TTC549 (cell line): ENCODE results near the gene DBT.
"Not testable (repeated sequence)": the region's sequence is repeated elsewhere in the genome, so short reads cannot be mapped to it uniquely, and the experiment has no call there.

ENCODE experiments used
- FAIRE-seq: peaks from 2 replicates; lab custom pipeline; 2012; peaks lifted over from hg19 to GRCh38; lab: Jason Lieb, UNC

Gene DBT

DNA sequence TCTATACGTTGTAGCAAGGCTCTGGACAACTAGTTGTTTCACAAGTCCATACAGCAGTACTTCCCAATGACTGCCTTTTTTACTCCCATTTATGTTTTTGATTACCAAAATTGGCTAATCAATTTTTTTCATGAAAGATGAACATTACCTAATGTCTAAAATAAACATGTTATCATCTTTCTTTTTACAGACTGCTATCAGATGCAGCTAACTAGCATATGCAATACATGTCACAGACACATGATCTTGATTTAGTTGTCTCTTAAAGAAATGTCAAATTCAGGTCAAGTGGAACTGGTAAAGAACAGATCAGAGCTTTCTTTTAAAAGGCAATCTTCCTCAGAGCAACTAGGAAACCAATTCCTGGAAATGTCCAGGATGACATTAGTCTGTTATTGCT, 630 bp upstream of the DBT start:
- FAIRE-seq: no peak

GRCh38 chr1:100249155-100249536, 488 bp downstream of the DBT start:
- no peak for FAIRE-seq

DNA sequence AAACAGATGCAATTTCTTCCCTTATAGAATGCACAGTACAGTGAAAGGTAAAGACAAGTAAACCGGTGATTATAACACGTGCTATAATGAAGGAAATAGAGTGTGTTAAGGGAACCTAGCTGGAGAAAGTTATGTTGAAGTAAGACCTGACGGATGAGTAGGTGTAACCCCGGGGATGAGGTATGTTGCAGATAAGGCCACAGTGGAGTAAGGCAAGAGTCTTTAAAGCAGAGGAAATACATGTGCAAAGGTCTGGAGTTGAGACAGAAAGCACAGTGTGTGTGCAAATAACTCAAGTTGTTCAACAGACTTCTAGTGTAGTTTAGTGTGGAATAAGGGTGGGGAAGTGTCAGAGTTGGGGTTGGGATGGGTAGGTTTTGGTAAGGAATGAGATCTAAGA, 2.9 kb downstream of the DBT start:
- no peak for FAIRE-seq

DNA sequence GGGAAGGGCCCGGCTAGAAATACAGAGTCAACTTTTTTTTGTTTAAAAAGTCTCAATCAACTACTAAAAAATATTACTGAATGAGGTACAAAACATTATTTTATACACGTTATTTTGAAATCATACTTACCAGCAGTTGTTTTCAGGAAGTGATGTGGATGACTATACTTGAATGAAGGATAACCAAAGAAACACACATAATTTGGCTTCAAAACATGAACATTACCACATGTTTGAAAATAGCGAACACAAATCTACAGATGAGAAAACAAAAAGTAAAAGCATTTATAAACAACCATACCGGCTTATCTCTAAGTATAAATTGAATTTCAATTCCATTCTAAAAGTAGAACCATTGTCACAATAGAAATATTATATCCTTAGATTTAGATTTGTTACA, 9.0 kb downstream of the DBT start:
- no peak for FAIRE-seq

GRCh38 chr1:100239961-100240360, 9.7 kb downstream of the DBT start:
- no peak for FAIRE-seq

GRCh38 chr1:100237091-100237490, 12.5 kb downstream of the DBT start:
- no peak for FAIRE-seq

DNA sequence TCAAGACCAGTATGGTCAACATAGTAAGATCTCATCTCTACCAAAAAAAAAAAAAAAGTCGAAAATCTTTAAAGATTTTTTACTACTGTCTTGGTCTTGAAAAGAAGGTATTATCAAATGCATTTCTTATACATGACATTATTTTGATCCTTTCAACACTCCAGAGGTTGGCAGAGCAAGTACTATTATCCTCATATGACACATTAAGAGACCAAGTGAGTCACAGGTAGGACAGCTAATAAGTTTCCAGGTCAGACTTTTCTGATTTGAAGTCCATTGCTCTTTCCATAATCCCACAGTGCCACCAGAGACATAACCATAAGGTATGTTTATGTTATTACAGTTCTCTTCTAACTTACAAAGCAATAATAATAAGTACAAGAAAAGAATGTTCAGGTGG, 15.2 kb downstream of the DBT start:
- FAIRE-seq: no peak

- FAIRE-seq: not testable (repeated sequence)
Measured at GRCh38 chr1:100233566-100233965, 16.1 kb downstream of the DBT start.

DNA sequence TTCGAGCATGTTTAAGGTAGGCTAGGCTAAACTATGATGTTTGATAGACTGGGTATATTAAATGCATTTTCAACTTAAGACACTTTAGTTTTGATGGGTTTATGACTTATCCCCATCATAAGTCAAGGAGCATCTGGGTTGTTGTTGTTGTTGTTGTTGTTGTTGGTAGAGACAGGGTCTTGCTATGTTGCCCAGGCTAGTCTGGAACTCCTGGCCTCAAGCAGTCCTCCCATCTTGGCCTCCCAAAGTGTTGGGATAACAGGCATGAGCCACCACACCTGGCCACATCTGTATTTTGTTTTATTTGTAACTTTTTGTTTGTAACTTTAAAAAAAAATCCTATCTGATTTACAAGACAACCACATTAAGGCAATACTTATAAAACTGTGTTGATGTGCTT, 17.5 kb downstream of the DBT start:
- no peak for FAIRE-seq

DNA sequence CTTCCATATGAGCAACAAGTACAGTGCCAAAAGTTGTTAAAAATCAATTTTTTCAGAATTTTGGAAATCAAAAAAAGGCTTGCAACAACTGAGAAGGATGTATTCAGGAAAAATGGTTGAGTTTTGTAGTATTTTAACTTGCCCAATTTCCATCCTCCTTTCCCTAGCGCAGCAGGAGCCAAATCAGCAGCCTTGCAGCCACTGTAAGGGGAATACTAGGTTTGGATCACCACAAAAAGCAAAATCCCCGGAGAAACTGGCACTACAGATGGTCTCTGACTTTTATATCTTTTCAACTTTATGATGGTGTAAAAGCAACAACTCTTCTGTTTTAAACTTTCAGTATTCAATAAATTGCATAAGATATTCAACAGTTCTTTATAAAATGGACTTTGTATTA, 17.9 kb downstream of the DBT start:
- no peak for FAIRE-seq

- no peak for FAIRE-seq
Measured at GRCh38 chr1:100230765-100231164, 18.9 kb downstream of the DBT start.

DNA sequence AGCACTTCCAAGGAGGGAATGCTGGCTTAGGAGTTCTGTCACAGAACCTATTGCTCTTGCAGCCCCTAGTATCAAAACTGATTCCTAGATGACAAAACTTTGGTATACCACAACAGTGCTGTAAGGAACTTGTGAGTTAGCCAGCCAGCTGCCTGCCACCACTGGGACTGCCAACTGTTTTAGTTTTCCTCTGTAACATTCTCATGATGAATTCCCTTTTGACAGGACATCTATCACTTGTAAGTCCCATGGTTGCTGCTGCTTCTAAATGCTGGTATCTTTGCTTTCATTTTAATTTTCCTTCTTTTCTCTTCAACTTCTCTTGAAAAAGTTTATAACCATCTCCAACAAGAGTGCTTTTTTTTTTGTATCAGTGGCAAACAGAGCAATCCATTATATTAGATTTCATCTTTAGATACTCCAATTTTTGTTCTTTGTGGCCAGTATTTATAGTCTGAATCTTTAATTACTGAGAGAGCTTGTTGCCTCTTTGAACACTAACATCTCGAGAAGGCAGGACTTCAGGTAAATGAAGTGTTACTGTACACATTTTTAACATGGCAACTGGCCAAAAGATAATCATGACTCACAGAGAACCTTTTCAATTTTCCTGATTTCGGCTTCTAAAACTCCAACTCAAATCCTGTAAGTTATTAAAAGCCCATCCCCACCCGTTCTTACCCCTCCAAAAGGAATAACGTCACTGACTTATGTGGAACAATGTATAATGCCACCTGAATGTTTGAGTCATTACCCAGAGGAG, 19.8 kb downstream of the DBT start:
- no peak for FAIRE-seq

GRCh38 chr1:100222428-100222827, 27.2 kb downstream of the DBT start:
- no peak for FAIRE-seq

- no peak for FAIRE-seq
Measured at GRCh38 chr1:100219883-100220282, 29.8 kb downstream of the DBT start.

GRCh38 chr1:100219457-100219856, 30.2 kb downstream of the DBT start:
- no peak for FAIRE-seq

DNA sequence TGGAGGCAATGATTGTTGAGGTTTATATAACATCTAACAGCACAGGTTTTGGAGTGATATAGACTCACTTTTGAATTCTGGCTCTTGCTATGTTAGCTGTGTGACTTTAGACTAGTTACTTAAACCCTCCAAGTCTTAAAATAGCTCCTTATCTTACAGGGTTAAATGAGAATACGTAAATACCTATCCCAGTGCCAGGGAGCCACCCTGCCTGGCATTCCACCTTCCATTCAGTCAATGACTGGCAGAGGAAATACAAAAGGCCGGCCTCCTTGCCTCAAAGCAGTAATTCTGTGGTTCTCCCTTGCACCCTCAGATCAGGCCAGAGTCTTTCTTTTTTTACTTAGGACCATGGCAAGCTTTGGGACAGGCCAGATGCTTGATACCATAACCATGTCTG, 31.8 kb downstream of the DBT start:
- no peak for FAIRE-seq

GRCh38 chr1:100215101-100215500, 34.5 kb downstream of the DBT start:
- FAIRE-seq: no peak

- no peak for FAIRE-seq
Measured at GRCh38 chr1:100213141-100213540, 36.5 kb downstream of the DBT start.

DNA sequence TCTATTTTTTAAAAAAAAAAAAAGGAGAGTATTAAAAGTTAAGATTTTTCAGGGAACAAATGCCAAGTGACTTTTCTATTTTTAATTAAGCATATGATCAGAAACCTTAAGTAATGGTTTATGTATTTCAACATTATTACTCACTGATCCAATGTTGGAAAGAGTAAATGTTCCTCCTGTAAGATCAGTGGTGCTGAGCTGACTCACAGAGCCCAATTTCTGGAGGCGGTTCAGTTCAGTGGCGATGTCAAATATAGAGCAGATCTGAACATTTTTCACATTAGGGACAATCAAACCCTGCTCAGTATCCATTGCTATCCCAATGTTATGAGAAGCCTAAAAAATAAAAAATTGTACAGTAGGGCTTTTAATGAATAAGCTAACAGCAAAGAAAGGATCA, 43.3 kb downstream of the DBT start:
- FAIRE-seq: no peak

DNA sequence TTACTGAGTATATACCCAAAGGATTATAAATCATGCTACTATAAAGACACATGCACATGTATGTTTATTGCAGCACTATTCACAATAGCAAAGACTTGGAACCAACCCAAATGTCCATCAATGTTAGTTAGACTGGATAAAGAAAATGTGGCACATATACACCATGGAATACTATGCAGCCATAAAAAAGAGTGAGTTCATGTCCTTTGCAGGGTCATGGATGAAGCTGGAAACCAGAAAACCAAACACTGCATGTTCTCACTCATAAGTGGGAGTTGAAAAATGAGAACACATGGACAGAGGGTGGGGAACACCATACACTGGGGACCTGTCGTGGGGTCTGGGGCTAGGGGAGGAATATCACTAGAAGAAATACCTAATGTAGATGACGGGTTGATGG, 44.0 kb downstream of the DBT start:
- not testable (repeated sequence) for FAIRE-seq

DNA sequence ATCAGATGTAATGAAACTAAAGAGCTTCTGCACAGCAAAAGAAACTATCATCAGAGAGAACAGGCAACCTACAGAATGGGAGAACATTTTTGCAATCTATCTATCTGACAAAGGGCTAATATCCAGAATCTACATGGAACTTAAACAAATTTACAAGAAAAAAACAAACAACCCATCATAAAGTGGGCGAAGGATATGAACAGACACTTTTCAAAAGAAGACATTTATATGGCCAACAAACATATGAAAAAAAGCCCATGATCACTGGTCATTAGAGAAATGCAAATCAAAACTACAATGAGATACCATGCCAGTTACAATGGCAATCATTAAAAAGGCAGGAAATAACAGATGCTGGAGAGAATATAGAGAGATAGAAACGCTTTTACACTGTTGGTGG, 44.5 kb downstream of the DBT start:
- FAIRE-seq: not testable (repeated sequence)

- not testable (repeated sequence) for FAIRE-seq
Measured at GRCh38 chr1:100202703-100203102, 46.9 kb downstream of the DBT start.

DNA sequence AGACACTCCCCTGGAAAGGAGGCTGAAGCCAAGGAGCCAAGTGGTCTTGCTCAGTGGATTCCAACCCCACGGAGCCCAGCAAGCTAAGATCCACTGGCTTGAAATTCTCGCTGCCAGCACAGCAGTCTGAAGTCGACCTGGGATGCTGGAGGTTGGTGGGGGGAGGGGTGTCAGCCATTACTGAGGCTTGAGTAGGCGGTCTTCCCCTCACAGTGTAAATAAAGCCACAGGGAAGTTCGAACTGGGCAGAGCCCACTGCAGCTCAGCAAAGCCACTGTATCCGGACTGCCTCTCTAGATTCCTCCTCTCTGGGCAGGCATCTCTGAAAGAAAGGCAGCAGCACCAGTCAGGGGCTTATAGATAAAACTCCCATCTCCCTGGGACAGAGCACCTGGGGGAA, 49.6 kb downstream of the DBT start:
- FAIRE-seq: not testable (repeated sequence)

GRCh38 chr1:100198596-100198995, 51.0 kb downstream of the DBT start:
- FAIRE-seq: no peak

GRCh38 chr1:100188617-100189016, 61.0 kb downstream of the DBT start:
- FAIRE-seq: no peak
